Kidney epithelial cell (primary cell): ENCODE measurements around the gene SMARCD1. TPM values are rescaled to one million over a fixed set of nuclear protein-coding genes. Genes with fewer than 3 reads are reported as not detected.

Experiments
- DNase-seq: peaks from one replicate; pipeline ENCODE4 v3.0.0-alpha.2; 2010; ENCODE audit warnings: low read depth
- H3K27me3 ChIP-seq: 2 replicates; pipeline ENCODE4 v1.6.0; 2011; ENCODE audit warnings: low read length; ENCODE audit not compliant: control insufficient read depth, insufficient read depth
- H3K36me3 ChIP-seq: 2 replicates; pipeline ENCODE4 v1.5.1; 2011; ENCODE audit warnings: low read length; ENCODE audit not compliant: control insufficient read depth, insufficient read depth
- H3K4me3 ChIP-seq: 2 replicates; pipeline ENCODE4 v1.5.1; 2011; ENCODE audit warnings: low read depth, mild to moderate bottlenecking, control low read depth, low read length
- total RNA-seq: library from RNA; depleted of rRNA; stranded (reverse); fragments of >200 nt; gene quantifications from 2 replicates; pipeline ENCODE4 v1.2.3, GENCODE V29; 2015
- TF ChIP-seq, protein P1 (sequence below): IDR thresholded peaks from 2 replicates; pipeline ENCODE4 v1.5.1; 2011; ENCODE audit warnings: mild to moderate bottlenecking, moderate library complexity, low read length, control low read depth, inconsistent platforms; ENCODE audit not compliant: insufficient read depth, poor library complexity, severe bottlenecking

SMARCD1 gene
- total RNA-seq, 1 donor from 2014 or later: 133 TPM

DNA sequence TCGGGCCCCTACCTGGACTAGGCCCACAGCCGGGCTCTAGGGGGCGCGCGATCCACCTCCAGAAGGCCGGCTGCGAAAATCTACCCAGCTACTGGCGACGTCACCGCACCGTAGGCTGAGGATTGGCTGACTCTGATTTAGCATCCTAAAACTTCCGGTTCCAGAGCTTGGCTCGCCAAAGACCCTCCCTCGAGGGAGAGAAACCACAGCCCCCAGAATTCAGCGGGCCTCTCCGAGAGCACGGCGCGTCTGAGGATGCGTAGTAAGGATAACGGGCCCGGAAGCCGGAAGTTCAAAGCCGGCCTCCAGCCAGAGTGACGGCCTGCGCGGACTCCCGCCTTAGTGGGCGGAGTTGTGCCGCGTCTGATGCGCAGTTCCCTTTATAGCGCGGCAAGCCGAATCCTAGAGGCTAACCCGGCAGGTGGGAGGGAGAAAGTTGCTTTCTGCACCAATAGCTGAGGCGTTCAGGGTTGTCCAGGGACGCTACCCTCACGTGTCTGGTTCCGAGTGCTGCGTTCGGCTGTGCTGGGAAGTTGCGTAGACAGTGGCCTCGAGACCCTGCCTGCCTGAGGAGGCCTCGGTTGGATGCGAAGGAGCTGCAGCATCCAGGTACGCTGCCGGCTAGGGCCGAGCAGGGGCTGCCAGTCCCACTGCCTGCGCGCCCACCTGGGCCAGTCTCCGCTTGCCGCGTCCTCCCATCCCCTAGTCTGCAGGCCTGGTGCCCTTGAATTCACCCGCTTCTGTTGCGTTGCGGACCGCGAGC is 26.7 kb downstream of the SMARCD1 start, which contains the start of gene COX14:
Gene COX14, plus strand, starts transcription at position 544 of the 763 bp plus-strand sequence. CDS start 7,808 bp downstream, outside the sequence.
- peak; percentile 97 for DNase-seq
- Histone ChIP-seq H3K4me3 (peak within 1 kb of the TSS; percentile 91), H3K27me3 (no peaks in the 10 kb centered on the region), H3K36me3 (peaks cover 1% of the 10 kb centered on the region)
- TF ChIP-seq, protein P1, sequence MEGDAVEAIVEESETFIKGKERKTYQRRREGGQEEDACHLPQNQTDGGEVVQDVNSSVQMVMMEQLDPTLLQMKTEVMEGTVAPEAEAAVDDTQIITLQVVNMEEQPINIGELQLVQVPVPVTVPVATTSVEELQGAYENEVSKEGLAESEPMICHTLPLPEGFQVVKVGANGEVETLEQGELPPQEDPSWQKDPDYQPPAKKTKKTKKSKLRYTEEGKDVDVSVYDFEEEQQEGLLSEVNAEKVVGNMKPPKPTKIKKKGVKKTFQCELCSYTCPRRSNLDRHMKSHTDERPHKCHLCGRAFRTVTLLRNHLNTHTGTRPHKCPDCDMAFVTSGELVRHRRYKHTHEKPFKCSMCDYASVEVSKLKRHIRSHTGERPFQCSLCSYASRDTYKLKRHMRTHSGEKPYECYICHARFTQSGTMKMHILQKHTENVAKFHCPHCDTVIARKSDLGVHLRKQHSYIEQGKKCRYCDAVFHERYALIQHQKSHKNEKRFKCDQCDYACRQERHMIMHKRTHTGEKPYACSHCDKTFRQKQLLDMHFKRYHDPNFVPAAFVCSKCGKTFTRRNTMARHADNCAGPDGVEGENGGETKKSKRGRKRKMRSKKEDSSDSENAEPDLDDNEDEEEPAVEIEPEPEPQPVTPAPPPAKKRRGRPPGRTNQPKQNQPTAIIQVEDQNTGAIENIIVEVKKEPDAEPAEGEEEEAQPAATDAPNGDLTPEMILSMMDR: peak; percentile 96

DNA sequence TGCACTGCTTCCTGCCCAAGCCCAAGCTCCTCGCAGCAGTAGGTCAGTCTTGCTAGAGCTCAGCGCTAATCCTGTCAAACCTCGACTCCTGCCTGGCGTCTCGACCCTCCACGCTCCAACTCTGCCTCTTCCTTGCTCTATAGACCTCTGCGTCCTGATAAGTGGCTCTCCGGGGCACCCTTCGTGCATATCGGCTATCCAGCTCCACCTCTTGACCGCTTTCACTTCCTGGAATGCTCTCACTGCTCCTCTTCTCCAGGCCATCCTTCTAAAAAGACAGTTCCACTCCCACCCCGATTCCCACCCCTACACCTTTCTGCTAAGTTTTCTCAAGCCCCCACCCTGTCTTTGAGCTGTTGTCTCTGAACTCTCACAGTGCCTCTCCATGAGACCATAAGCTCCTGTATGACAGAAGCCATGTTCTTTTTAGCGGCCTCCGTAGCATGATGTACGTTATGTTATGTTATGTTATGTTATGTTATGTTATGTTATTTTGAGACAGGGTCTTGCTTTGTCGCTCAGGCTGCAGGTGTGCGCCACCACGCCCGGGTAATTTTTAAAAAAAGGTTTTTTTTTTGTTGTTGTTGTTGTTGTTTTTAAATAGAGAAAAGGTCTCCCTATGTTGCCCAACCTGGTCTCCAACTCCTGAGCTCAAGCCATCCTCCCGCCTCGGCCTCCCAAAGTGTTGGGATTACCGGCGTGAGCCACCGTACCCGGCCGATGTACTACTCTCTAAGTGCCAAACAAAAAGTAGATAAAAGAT is 27.5 kb downstream of the SMARCD1 start:
- Histone ChIP-seq H3K27me3 (no peaks in the 10 kb centered on the region), H3K36me3 (peaks cover 1% of the 10 kb centered on the region), H3K4me3 (peak overlapping the region; percentile 91)
- TF ChIP-seq, protein P1: no peak
- DNase-seq: no peak

DNA sequence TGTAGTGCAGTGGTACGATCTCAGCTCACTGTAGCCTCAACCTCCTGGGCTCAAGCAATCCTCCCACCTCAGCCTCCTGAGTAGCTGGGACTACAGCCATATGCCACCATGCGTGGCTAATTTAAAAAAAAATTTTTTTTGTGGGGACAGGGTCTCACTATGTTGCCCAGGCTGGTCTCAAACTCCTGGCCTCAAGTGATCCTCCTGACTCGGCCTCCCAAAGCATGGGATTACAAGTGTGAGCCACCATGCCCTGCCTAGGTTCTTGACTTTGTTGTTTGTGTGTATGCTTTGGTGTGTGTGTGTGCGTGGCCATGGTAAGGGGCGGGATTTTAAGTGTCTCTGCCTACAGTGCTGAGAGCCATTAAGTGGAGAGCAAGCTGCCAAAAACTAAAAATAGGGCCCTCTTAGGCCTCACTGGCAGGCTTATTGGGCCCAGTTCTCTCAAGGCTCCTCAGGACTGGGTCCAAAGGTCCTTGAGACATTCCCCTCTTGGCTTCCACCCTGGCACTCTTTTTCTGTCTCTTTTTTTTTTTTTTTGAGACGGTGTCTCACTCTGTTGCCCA is 32.0 kb downstream of the SMARCD1 start:
- no peak for DNase-seq
- H3K4me3 ChIP-seq: no peak overlapping the region
- peaks cover 1% of the 10 kb centered on the region for H3K36me3 ChIP-seq
- H3K27me3 ChIP-seq: no peaks in the 10 kb centered on the region
- TF ChIP-seq, protein P1: no peak

DNA sequence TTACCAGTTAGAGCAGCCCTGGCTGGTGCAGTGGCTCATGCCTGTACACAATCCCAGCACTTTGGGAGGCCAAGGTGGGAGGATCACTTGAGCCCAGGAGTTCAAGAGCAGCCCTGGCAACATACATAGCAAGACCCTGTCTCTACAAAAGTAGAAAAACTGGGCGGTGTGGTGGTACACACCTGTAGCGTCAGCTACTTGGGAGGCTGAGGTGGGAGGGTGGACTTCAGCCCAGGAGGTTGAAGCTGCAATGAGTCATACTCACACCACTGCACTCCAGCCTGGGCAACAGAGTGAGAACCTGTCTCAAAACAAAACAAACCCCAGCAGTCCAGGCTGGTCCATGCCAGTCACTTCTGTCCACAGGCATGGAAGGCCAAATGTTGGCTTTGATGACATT is 34.2 kb downstream of the SMARCD1 start:
- TF ChIP-seq, protein P1: no peak
- Histone ChIP-seq H3K27me3 (no peaks in the 10 kb centered on the region), H3K36me3 (peaks cover 1% of the 10 kb centered on the region), H3K4me3 (no peak overlapping the region)
- DNase-seq: no peak

DNA sequence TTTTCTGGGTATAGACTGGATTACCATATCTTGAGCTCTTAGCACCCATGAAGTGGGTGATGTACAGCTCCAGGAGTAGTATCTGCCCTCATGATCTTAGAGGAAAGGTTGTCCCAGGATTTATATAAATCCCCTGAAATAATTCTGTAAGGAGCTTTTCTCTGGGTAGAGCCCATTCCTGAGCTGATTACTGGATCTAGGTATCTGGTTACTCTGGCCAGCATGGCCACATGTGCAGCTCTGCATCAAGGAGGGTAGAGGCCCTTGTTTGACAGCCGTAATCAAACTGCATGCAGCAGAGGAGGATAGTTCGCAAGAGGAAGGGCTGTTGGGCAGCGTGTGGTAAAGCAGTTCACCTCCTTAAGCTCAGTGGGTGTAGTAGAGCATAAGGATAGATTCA is 35.4 kb downstream of the SMARCD1 start:
- Histone ChIP-seq H3K4me3 (no peak overlapping the region), H3K27me3 (no peaks in the 10 kb centered on the region), H3K36me3 (peaks cover 1% of the 10 kb centered on the region)
- TF ChIP-seq, protein P1: no peak
- DNase-seq: no peak
